Mammary epithelial cell (primary cell): ENCODE results near the gene PDPR.

Source experiments
- CTCF ChIP-seq, 2 donors: IDR thresholded peaks in 1 of 2; conservative IDR thresholded peaks in 1 of 2; 2 replicates each; pipeline ENCODE4 v1.5.1; 2011 to 2012; ENCODE audit warnings: inconsistent platforms in 2 of 2, low read length in 2 of 2, mild to moderate bottlenecking in 2 of 2, control low read depth in 1 of 2, low read depth in 1 of 2; ENCODE audit not compliant: insufficient read depth in 1 of 2; ENCODE audit errors: extremely low read depth in 1 of 2
- EZH2 ChIP-seq: IDR thresholded peaks from 2 replicates; pipeline ENCODE4 v1.6.1; 2012; ENCODE audit warnings: low read length, inconsistent platforms, borderline replicate concordance

DNA sequence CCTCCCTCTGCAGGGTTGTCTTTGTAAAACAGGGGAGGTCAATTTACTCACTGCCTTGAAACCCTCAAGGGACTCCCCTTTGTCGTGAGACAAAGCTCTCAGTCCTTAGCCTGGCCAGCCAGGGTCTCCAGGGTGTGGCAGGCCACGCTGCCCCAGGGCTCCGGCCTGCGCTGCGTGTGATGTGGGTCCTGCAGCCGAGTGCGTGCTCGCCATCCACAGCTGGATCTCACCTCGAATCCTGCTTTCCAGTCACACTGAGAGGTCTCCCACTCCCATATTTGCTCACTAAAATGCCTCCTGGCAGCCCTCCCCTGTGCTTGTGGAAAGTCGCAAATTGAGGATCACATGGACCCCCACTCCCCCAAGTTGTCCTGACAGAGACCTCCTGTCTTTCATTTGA is 49.5 kb downstream of the PDPR start:
- TF ChIP-seq CTCF (conservative IDR thresholded peaks at IDR 0.05 in 1 of 2, IDR thresholded peaks at IDR 0.05 in 1 of 2; ENCODE audit: extremely low read depth in 1 of 2, insufficient read depth in 1 of 2, low read depth in 1 of 2, low read length in 2 of 2) (no peak), EZH2 (no peak)
